ENCODE measurements around the gene TNFAIP3.
"Not testable (repeated sequence)": the region's sequence is repeated elsewhere in the genome, so short reads cannot be mapped to it uniquely, and the experiment has no call there.

Gene TNFAIP3

DNA sequence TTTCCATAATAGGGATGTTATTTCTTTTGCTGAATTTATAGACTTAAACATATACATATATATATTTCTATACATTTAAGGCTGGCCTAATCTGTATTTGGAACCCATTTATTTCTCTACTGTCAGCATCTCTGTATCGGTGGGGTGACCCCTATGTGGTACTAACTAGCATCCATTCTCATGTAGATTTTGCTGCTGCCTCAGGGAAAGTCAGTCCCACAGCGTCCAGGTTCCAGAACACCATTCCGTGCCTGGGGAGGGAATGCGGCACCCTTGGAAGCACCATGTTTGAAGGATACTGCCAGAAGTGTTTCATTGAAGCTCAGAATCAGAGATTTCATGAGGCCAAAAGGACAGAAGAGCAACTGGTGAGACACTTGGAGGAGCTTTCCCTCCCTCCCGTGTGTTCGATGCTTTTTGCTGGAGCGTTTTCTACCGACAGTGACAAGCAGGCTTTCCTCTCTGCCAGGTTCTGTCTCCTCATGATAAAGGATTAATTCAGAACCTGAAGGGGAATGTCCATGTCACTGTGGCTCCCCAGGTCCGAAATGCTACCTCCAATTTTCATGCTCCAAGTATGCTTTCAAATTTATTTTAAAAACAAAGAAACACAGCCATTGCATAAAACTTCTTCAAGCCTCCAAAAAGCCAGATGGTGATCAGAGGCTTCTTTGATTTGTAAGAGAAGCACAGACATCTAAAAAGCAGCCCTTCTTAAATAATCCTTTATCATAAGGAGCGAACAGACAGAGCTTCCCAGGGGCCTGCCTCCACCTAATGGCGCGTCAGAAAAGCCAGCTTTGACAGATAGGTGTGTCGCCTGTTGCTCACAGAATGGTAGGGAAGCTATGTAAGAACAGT, 13.1 kb downstream of the TNFAIP3 start:
- H3K4me3 ChIP-seq (ENCODE audit: low read length) = no peak overlapping the region
- WGBS = 71% methylated on average over 13 of the region's 13 CpGs
- H3K27me3 ChIP-seq (ENCODE audit: insufficient read depth, low read length) = no peaks in the 10 kb centered on the region
- peaks cover 59% of the 10 kb centered on the region for H3K36me3 ChIP-seq (ENCODE audit: insufficient read depth, low read length)
- no peak overlapping the region for H3K27ac ChIP-seq (ENCODE audit: low read depth, low read length)
- H3K9ac ChIP-seq (ENCODE audit: low read depth, low read length) = no peak overlapping the region
- H3K9me3 ChIP-seq (ENCODE audit: insufficient read depth, low read depth, low read length) = no peaks in the 10 kb centered on the region
- H3K4me1 ChIP-seq (ENCODE audit: insufficient read depth, low read length) = peaks cover 15% of the 10 kb centered on the region

DNA sequence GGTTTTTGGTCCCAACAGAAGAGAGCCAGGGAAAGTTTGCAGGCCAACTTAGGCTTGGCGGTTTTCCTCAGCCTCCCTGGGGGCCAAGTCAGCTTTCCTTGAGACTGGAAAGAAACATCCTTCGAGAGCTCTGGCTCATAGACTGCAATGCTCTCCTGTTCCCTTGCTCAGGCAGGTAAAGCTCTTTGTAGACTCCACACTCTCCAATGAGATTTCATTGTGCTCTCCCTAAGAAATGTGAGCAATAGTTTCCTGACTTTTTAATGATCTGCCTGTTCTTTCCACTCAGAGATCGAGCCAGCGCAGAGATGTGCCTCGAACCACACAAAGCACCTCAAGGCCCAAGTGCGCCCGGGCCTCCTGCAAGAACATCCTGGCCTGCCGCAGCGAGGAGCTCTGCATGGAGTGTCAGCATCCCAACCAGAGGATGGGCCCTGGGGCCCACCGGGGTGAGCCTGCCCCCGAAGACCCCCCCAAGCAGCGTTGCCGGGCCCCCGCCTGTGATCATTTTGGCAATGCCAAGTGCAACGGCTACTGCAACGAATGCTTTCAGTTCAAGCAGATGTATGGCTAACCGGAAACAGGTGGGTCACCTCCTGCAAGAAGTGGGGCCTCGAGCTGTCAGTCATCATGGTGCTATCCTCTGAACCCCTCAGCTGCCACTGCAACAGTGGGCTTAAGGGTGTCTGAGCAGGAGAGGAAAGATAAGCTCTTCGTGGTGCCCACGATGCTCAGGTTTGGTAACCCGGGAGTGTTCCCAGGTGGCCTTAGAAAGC, 13.9 kb downstream of the TNFAIP3 start:
- H3K9me3 ChIP-seq (ENCODE audit: insufficient read depth, low read depth, low read length) = no peaks in the 10 kb centered on the region
- 95% methylated on average over 21 of the region's 21 CpGs for WGBS
- peaks cover 50% of the 10 kb centered on the region for H3K36me3 ChIP-seq (ENCODE audit: insufficient read depth, low read length)
- H3K4me1 ChIP-seq (ENCODE audit: insufficient read depth, low read length) = peaks cover 15% of the 10 kb centered on the region
- no peak overlapping the region for H3K9ac ChIP-seq (ENCODE audit: low read depth, low read length)
- H3K4me3 ChIP-seq (ENCODE audit: low read length) = no peak overlapping the region
- no peaks in the 10 kb centered on the region for H3K27me3 ChIP-seq (ENCODE audit: insufficient read depth, low read length)
- H3K27ac ChIP-seq (ENCODE audit: low read depth, low read length) = no peak overlapping the region

DNA sequence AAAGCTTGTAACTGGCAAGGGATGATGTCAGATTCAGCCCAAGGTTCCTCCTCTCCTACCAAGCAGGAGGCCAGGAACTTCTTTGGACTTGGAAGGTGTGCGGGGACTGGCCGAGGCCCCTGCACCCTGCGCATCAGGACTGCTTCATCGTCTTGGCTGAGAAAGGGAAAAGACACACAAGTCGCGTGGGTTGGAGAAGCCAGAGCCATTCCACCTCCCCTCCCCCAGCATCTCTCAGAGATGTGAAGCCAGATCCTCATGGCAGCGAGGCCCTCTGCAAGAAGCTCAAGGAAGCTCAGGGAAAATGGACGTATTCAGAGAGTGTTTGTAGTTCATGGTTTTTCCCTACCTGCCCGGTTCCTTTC, 14.4 kb downstream of the TNFAIP3 start:
- Histone ChIP-seq H3K36me3 (ENCODE audit: insufficient read depth, low read length) (peaks cover 45% of the 10 kb centered on the region), H3K4me3 (ENCODE audit: low read length) (no peak overlapping the region), H3K27ac (ENCODE audit: low read depth, low read length) (no peak overlapping the region), H3K27me3 (ENCODE audit: insufficient read depth, low read length) (no peaks in the 10 kb centered on the region), H3K4me1 (ENCODE audit: insufficient read depth, low read length) (peaks cover 15% of the 10 kb centered on the region), H3K9ac (ENCODE audit: low read depth, low read length) (no peak overlapping the region), H3K9me3 (ENCODE audit: insufficient read depth, low read depth, low read length) (no peaks in the 10 kb centered on the region)
- WGBS = 92% methylated on average over 9 of the region's 9 CpGs

DNA sequence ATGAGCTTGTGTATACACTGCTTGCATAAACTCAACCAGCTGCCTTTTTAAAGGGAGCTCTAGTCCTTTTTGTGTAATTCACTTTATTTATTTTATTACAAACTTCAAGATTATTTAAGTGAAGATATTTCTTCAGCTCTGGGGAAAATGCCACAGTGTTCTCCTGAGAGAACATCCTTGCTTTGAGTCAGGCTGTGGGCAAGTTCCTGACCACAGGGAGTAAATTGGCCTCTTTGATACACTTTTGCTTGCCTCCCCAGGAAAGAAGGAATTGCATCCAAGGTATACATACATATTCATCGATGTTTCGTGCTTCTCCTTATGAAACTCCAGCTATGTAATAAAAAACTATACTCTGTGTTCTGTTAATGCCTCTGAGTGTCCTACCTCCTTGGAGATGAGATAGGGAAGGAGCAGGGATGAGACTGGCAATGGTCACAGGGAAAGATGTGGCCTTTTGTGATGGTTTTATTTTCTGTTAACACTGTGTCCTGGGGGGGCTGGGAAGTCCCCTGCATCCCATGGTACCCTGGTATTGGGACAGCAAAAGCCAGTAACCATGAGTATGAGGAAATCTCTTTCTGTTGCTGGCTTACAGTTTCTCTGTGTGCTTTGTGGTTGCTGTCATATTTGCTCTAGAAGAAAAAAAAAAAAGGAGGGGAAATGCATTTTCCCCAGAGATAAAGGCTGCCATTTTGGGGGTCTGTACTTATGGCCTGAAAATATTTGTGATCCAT, 15.3 kb downstream of the TNFAIP3 start:
- H3K9me3 ChIP-seq (ENCODE audit: insufficient read depth, low read depth, low read length) = no peaks in the 10 kb centered on the region
- no peak overlapping the region for H3K27ac ChIP-seq (ENCODE audit: low read depth, low read length)
- 92% methylated on average over 2 of the region's 2 CpGs for WGBS
- H3K36me3 ChIP-seq (ENCODE audit: insufficient read depth, low read length) = peaks cover 36% of the 10 kb centered on the region
- no peak overlapping the region for H3K4me3 ChIP-seq (ENCODE audit: low read length)
- H3K4me1 ChIP-seq (ENCODE audit: insufficient read depth, low read length) = peaks cover 15% of the 10 kb centered on the region
- H3K9ac ChIP-seq (ENCODE audit: low read depth, low read length) = no peak overlapping the region
- no peaks in the 10 kb centered on the region for H3K27me3 ChIP-seq (ENCODE audit: insufficient read depth, low read length)

DNA sequence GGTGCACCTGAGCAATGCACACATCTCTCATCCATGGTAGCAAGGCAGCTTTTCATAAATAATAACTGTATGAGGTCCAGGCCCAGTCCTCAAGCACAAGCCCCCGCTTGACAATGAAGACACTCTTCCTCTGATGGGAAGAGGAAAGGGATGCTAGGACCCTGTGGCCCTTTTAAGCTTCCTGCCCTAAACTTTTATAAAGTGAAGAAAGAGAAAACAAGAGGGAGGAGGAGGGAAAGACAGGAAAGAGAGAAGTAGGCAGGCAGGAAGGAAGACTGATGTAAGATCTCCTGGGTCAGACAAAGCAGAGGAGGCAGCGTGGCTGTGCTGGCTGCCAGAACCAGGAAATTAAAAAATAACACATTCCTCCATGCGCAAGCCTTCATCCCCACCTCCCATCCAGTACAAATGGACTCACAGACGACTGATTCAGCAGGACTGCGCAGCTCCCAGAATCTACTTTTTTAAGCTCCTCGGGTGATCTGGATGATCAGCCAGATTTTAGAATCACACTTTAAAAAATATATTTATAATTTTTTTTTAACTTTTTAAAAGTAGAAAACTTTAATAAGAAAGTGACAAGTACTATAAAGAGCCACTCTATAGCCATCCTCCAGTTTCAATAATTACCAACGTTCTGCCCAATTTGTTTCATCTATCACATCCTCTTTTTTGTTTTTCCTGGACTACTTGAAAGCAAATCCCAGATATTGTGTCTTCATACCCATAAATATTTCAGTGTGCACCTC, 16.5 kb downstream of the TNFAIP3 start:
- no peak overlapping the region for H3K9ac ChIP-seq (ENCODE audit: low read depth, low read length)

DNA sequence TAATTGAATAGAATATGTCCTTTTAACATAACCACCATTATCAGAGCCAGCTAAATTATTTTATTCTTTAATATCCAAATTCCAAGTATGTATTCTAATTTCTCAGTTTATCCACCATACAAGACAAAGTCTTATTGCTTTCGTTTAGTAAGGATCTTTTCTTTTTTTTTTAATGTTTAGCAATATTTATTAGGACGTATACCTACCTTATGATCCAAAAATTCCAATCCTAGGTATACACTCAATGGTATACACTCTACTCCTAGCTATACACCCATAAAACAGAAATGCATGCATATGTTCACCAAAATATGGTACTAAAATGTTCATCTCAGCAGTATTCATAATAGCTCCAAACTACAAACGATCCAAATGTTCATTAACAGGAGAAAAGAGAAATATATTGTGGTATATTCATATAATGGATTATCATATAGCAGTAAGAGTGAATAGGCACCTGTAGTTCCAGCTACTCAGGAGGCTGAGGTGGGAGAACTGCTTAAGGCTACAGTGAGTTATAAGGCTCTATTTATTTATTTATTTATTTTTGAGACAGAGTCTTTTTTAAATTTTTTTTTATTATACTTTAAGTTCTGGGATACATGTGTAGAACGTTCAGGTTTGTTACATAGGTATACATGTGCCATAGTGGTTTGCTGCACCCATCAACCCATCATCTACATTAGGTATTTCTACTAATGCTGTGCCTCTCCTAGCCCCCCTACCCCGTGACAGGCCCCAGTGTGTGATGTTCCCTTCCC, 17.3 kb downstream of the TNFAIP3 start:
- Histone ChIP-seq H3K36me3 (ENCODE audit: insufficient read depth, low read length) (peaks cover 27% of the 10 kb centered on the region), H3K4me1 (ENCODE audit: insufficient read depth, low read length) (peaks cover 12% of the 10 kb centered on the region), H3K27me3 (ENCODE audit: insufficient read depth, low read length) (no peaks in the 10 kb centered on the region), H3K9me3 (ENCODE audit: insufficient read depth, low read depth, low read length) (no peaks in the 10 kb centered on the region), H3K9ac (ENCODE audit: low read depth, low read length) (no peak overlapping the region), H3K4me3 (ENCODE audit: low read length) (no peak overlapping the region), H3K27ac (ENCODE audit: low read depth, low read length) (no peak overlapping the region)
- WGBS = 93% methylated on average over 3 of the region's 5 CpGs

More for the DNA sequence above, 16.5 kb downstream of the TNFAIP3 start:
- H3K4me3 ChIP-seq (ENCODE audit: low read length) = no peak overlapping the region
- H3K27ac ChIP-seq (ENCODE audit: low read depth, low read length) = no peak overlapping the region
- H3K9me3 ChIP-seq (ENCODE audit: insufficient read depth, low read depth, low read length) = no peaks in the 10 kb centered on the region
- WGBS = 88% methylated on average over 7 of the region's 7 CpGs
- peaks cover 15% of the 10 kb centered on the region for H3K4me1 ChIP-seq (ENCODE audit: insufficient read depth, low read length)
- peaks cover 27% of the 10 kb centered on the region for H3K36me3 ChIP-seq (ENCODE audit: insufficient read depth, low read length)
- no peaks in the 10 kb centered on the region for H3K27me3 ChIP-seq (ENCODE audit: insufficient read depth, low read length)

DNA sequence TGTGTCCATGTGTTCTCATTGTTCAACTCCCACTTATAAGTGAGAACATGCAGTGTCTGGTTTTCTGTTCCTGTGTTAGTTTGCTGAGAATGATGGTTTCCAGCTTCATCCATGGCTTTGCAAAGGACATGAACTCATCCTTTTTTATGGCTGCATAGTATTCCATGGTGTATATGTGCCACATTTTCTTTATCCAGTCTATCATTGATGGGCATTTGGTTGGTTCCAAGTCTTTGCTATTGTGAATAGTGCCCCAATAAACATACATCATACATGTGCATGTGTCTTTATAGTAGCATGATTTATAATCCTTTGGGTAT, 17.8 kb downstream of the TNFAIP3 start:
- H3K27ac ChIP-seq (ENCODE audit: low read depth, low read length); H3K4me1 ChIP-seq (ENCODE audit: insufficient read depth, low read length); H3K9me3 ChIP-seq (ENCODE audit: insufficient read depth, low read depth, low read length); H3K4me3 ChIP-seq (ENCODE audit: low read length); H3K27me3 ChIP-seq (ENCODE audit: insufficient read depth, low read length); H3K9ac ChIP-seq (ENCODE audit: low read depth, low read length): not testable (repeated sequence)
- peaks cover 22% of the 10 kb centered on the region for H3K36me3 ChIP-seq (ENCODE audit: insufficient read depth, low read length)

DNA sequence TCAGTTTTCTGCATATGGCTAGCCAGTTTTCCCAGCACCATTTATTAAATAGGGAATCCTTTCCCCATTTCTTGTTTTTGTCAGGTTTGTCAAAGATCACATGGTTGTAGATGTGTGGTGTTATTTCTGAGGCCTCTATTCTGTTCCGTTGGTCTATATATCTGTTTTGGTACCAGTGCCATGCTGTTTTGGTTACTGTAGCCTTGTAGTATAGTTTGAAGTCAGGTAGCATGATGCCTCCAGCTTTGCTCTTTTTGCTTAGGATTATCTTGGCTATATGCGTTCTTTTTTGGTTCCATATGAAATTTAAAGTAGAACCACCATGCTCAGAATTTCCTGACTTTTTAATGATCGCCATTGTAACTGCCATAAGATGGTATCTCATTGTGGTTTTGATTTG, 19.2 kb downstream of the TNFAIP3 start:
- H3K27ac ChIP-seq (ENCODE audit: low read depth, low read length); H3K36me3 ChIP-seq (ENCODE audit: insufficient read depth, low read length); H3K9me3 ChIP-seq (ENCODE audit: insufficient read depth, low read depth, low read length); H3K4me1 ChIP-seq (ENCODE audit: insufficient read depth, low read length); H3K9ac ChIP-seq (ENCODE audit: low read depth, low read length); H3K27me3 ChIP-seq (ENCODE audit: insufficient read depth, low read length); H3K4me3 ChIP-seq (ENCODE audit: low read length): not testable (repeated sequence)
- WGBS = 96% methylated on average over 3 of the region's 3 CpGs

DNA sequence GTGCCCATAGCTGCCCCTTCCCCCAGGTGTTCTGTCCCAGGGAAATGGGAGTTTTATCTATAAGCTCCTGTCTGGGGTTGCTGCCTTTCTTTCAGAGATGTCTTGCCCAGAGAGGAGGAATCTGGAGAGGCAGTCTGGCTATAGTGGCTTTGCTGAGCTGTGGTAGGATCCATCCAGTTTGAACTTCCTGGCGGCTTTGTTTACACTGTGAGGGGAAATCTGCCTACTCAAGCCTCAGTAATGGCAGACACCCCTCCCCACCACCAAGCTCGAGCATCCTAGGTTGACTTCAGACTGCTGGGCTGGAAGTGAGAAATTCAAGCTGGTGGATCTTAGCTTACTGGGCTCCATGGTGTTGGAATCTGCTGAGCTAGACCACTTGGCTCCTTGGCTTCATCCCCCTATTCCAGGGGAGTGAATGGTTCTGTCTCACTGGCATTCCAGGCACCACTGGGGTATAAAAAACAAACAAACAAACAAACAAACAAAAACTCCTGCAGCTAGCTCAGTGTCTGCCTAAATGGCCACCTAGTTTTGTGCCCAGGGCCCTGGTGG, 24.0 kb downstream of the TNFAIP3 start:
- 100% methylated on average over 2 of the region's 2 CpGs for WGBS
- H3K4me1 ChIP-seq (ENCODE audit: insufficient read depth, low read length) = no peaks in the 10 kb centered on the region
- no peak overlapping the region for H3K4me3 ChIP-seq (ENCODE audit: low read length)
- H3K9ac ChIP-seq (ENCODE audit: low read depth, low read length) = no peak overlapping the region
- H3K27ac ChIP-seq (ENCODE audit: low read depth, low read length) = no peak overlapping the region
- H3K27me3 ChIP-seq (ENCODE audit: insufficient read depth, low read length) = no peaks in the 10 kb centered on the region
- no peaks in the 10 kb centered on the region for H3K9me3 ChIP-seq (ENCODE audit: insufficient read depth, low read depth, low read length)
- H3K36me3 ChIP-seq (ENCODE audit: insufficient read depth, low read length) = no peaks in the 10 kb centered on the region

DNA sequence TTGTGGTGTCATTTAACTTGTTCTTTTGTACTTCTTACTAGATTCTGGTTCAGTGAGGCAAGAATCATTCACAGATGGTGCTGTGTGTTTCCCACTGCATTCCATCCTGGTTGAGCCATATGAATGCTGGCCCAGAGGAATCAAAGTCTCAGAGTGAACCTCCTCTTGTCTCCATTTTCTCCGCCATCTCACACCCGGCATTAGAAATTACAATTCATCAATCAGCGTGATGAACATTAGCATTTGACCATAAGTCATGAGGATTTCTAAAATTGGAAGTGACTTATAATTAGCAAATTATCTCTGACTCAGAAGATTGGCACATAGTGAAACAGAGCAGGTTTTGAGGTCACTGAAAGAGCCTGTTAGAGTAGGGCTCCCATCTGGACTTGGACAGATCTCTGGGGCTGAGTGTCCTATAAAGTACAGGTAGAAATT, 25.2 kb downstream of the TNFAIP3 start:
- WGBS = 94% methylated on average over 3 of the region's 3 CpGs
- no peak overlapping the region for H3K9ac ChIP-seq (ENCODE audit: low read depth, low read length)
- no peaks in the 10 kb centered on the region for H3K36me3 ChIP-seq (ENCODE audit: insufficient read depth, low read length)
- no peaks in the 10 kb centered on the region for H3K4me1 ChIP-seq (ENCODE audit: insufficient read depth, low read length)
- H3K27me3 ChIP-seq (ENCODE audit: insufficient read depth, low read length) = no peaks in the 10 kb centered on the region
- no peak overlapping the region for H3K4me3 ChIP-seq (ENCODE audit: low read length)
- H3K27ac ChIP-seq (ENCODE audit: low read depth, low read length) = no peak overlapping the region
- no peaks in the 10 kb centered on the region for H3K9me3 ChIP-seq (ENCODE audit: insufficient read depth, low read depth, low read length)
